CD4-positive, alpha-beta T cell (primary cell): ENCODE data around the gene ANKK1. TPM values are rescaled to one million over a fixed set of nuclear protein-coding genes. Genes with fewer than 3 reads are reported as not detected.

Experiments
- ATAC-seq: fragments of 200-7000 bp; cut with Tn5 transposase; one replicate; pipeline ENCODE4 v1.10.0; 2022; ENCODE audit warnings: mild to moderate bottlenecking; ENCODE audit not compliant: poor library complexity
- CTCF ChIA-PET: fragments of 350-600 bp; sonication (Branson Sonifier 250); formaldehyde crosslinking; loops from one replicate; lab custom pipeline; 2021; ENCODE audit warnings: antibody characterized with exemption, inconsistent platforms; lab: Charles Lee
- POLR2A ChIA-PET: fragments of 350-600 bp; sonication (Branson Sonifier 250); formaldehyde crosslinking; loops from one replicate; lab custom pipeline; 2021; ENCODE audit warnings: antibody characterized with exemption, inconsistent platforms; lab: Charles Lee
- DNase-seq, 14 experiments: peaks; one replicate each; pipeline ENCODE4 v3.0.0-alpha.2; 2013 to 2020; ENCODE audit warnings: mixed read lengths in 2 of 14
- H3K27ac ChIP-seq, 2 donors: one replicate each; pipeline versions ENCODE4 v1.5.1 to v1.7.0; 2013; ENCODE audit warnings: low read length in 2 of 2, low read depth in 1 of 2, mild to moderate bottlenecking in 1 of 2
- H3K27me3 ChIP-seq, 2 experiments: 1 replicate in 1 of 2; 2 replicates in 1 of 2; pipeline versions ENCODE4 v1.6.1 to v1.7.0; 2013; ENCODE audit warnings: low read length in 2 of 2, control low read depth in 1 of 2, mild to moderate bottlenecking in 1 of 2, moderate library complexity in 1 of 2; ENCODE audit not compliant: insufficient read depth in 2 of 2, control insufficient read depth in 1 of 2
- H3K36me3 ChIP-seq: one replicate; pipeline ENCODE4 v1.6.1; 2013; ENCODE audit warnings: low read length, control low read depth; ENCODE audit not compliant: insufficient read depth
- H3K4me1 ChIP-seq: one replicate; pipeline ENCODE4 v1.6.1; 2013; ENCODE audit warnings: low read length, control low read depth; ENCODE audit not compliant: insufficient read depth
- H3K4me3 ChIP-seq: one replicate; pipeline ENCODE4 v1.5.1; 2013; ENCODE audit warnings: mild to moderate bottlenecking, low read length, moderate library complexity
- H3K9me3 ChIP-seq, 2 experiments: 1 replicate in 1 of 2; 2 replicates in 1 of 2; pipeline versions ENCODE4 v1.6.1 to v1.7.0; 2013; ENCODE audit warnings: low read length in 2 of 2, mild to moderate bottlenecking in 2 of 2, control low read depth in 1 of 2, moderate library complexity in 1 of 2; ENCODE audit not compliant: control insufficient read depth in 1 of 2, insufficient read depth in 1 of 2
- H3K27ac Mint-ChIP-seq: one replicate; pipeline ENCODE4 v1.8.0; 2020; ENCODE audit warnings: mixed read lengths
- H3K27me3 Mint-ChIP-seq: one replicate; pipeline ENCODE4 v1.8.0; 2021; ENCODE audit warnings: mixed read lengths
- H3K36me3 Mint-ChIP-seq: one replicate; pipeline ENCODE4 v1.8.0; 2021; ENCODE audit warnings: low read depth, mixed read lengths
- H3K4me1 Mint-ChIP-seq: one replicate; pipeline ENCODE4 v1.8.0; 2021; ENCODE audit warnings: low read depth, mixed read lengths
- H3K4me3 Mint-ChIP-seq: one replicate; pipeline ENCODE4 v1.8.0; 2020; ENCODE audit warnings: mild to moderate bottlenecking, mixed read lengths
- H3K9me3 Mint-ChIP-seq: one replicate; pipeline ENCODE4 v1.8.0; 2020; ENCODE audit warnings: mixed read lengths
- CTCF ChIP-seq: fragments of 200-600 bp; IDR thresholded peaks from one replicate; pipeline ENCODE4 v1.8.0; 2022; ENCODE audit warnings: antibody characterized with exemption, mild to moderate bottlenecking
- intact Hi-C, 2 experiments: fragments of 100-400 bp; cut with DNase I in 1 of 2; cut with micrococcal nuclease in 1 of 2; formaldehyde crosslinking; loops; one replicate each; pipeline versions ENCODE4 v1.15.1 to v1.9.0; 2023 to 2025; cut with DNase I, micrococcal nuclease
- microRNA-seq: library from miRNA; unstranded; fragments of <30 nt; microRNA quantifications from one replicate; pipeline ENCODE4 v1.2.0, GENCODE V29; 2021; ENCODE audit warnings: borderline microRNAs expressed, borderline replicate concordance
- total RNA-seq, 174 experiments: library from RNA in 2 of 174; stranded (reverse) in 2 of 174; gene quantifications; one replicate each; pipeline ENCODE4 v1.2.3 and lab custom pipeline; 2021 to 2026

Gene ANKK1
- total RNA-seq, 2 experiments from 2014 or later: 1.2 to 1.6 TPM

GRCh38 chr11:113449743-113450142 lies 62.2 kb downstream of the ANKK1 start:
- ChIA-PET CTCF (no interaction called here), POLR2A (no interaction called here)
- H3K4me1 Mint-ChIP-seq: no peaks in the 10 kb centered on the region
- intact Hi-C loops: no loop called here
- no peak for TF ChIP-seq CTCF
- H3K9me3 ChIP-seq: no peaks in the 10 kb centered on the region
- peaks cover 28% of the 10 kb centered on the region for H3K27me3 Mint-ChIP-seq
- no peaks in the 10 kb centered on the region for H3K9me3 Mint-ChIP-seq
- no peak overlapping the region for H3K27ac Mint-ChIP-seq
- H3K4me3 ChIP-seq: no peak overlapping the region
- ATAC-seq (no peak), DNase-seq (no peak)
- H3K36me3 Mint-ChIP-seq: no peaks in the 10 kb centered on the region
- H3K36me3 ChIP-seq: no peaks in the 10 kb centered on the region
- H3K4me1 ChIP-seq: no peaks in the 10 kb centered on the region
- no peak overlapping the region for H3K4me3 Mint-ChIP-seq
- no peaks in the 10 kb centered on the region for H3K27me3 ChIP-seq
- no peak overlapping the region for H3K27ac ChIP-seq

Small RNAs within 50 kb of the gene (microRNA-seq; reads per million reads assigned to microRNA genes)
- gene MIR4301: not detected

Other genes starting within 250 kb of the ANKK1 start
- 10 to 100 TPM; 26.5 to 34.5 TPM for gene TTC12, start 73.2 kb upstream of the ANKK1 start, total RNA-seq
- gene DRD2, start 87.6 kb downstream of the ANKK1 start, total RNA-seq: not detected